Ascending aorta (tissue), 2 donors: ENCODE measurements around the gene WWC2. TPM values are rescaled to one million over a fixed set of nuclear protein-coding genes. Genes with fewer than 3 reads are reported as not detected.
"Not testable (repeated sequence)": the region's sequence is repeated elsewhere in the genome, so short reads cannot be mapped to it uniquely, and the experiment has no call there.

ENCODE experiments used
- DNase-seq, 2 donors: peaks; one replicate each; pipeline ENCODE4 v3.0.0-alpha.2; 2019; ENCODE audit warnings: low spot score in 2 of 2
- H3K27ac ChIP-seq, 2 donors: fragments of 200-600 bp; sonication (generic); one replicate each; pipeline ENCODE4 v1.5.1; 2016 to 2017; ENCODE audit warnings: mild to moderate bottlenecking in 1 of 2
- H3K27me3 ChIP-seq: fragments of 200-600 bp; sonication (generic); one replicate; pipeline ENCODE4 v1.5.1; 2017
- H3K36me3 ChIP-seq, 2 donors: fragments of 200-600 bp; sonication (generic); one replicate each; pipeline ENCODE4 v1.5.1; 2016
- H3K4me1 ChIP-seq, 2 donors: fragments of 200-600 bp; sonication (generic); one replicate each; pipeline ENCODE4 v1.5.1; 2016 to 2017; ENCODE audit warnings: mild to moderate bottlenecking in 1 of 2
- H3K4me3 ChIP-seq, 2 donors: fragments of 200-600 bp; sonication (generic); one replicate each; pipeline ENCODE4 v1.5.1; 2016 to 2017; ENCODE audit warnings: mild to moderate bottlenecking in 1 of 2
- H3K9me3 ChIP-seq, 2 donors: fragments of 200-600 bp; sonication (generic); one replicate each; pipeline ENCODE4 v1.5.1; 2016
- CTCF ChIP-seq, 3 experiments: fragments of 200-600 bp in 2 of 3; fragments of 450-650 bp in 1 of 3; sonication (generic) in 2 of 3; IDR thresholded peaks; one replicate each; pipeline ENCODE4 v1.5.1; 2016 to 2019; ENCODE audit warnings: antibody characterized with exemption in 3 of 3, mild to moderate bottlenecking in 1 of 3, moderate library complexity in 1 of 3
- intact Hi-C: fragments of 100-400 bp; cut with DNase I; formaldehyde crosslinking; loops from one replicate; pipeline ENCODE4 v1.15.1; 2023
- total RNA-seq: library from RNA; depleted of rRNA; stranded (reverse); fragments of >200 nt; gene quantifications from one replicate; pipeline ENCODE4 v1.1.0, GENCODE V29; 2016

WWC2 gene
- total RNA-seq, 1 donor from 2014 or later, result 3.8 TPM

GRCh38 chr4:183185018-183185417 lies 86.0 kb downstream of the WWC2 start:
- H3K4me1 ChIP-seq, result peaks cover 0 to 2% of the 10 kb centered on the region in 2 donors
- TF ChIP-seq CTCF (IDR thresholded peaks at IDR 0.05), result no peak

DNA sequence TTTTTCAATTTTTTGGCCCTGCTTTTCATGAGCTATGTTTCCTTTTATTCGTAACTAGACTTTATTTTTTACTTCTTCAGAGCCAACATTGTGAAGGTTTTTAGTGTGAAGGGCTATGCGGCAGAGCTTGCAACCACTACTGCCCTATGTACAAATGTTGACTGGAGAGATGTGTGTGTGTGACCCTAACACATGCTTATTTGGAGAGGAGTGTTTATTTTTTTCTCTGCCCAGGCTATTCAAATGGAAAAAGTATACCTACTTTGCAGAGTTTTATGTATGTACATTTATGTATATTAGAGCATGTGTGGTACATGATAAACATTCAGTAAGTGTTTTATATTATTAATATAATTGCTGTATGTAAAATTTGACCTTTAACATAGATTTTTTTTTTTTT lies 86.5 kb downstream of the WWC2 start:
- Histone ChIP-seq H3K4me1 (peaks cover 0 to 2% of the 10 kb centered on the region in 2 donors), H3K4me3 (no peak overlapping the region), H3K27me3 (no peaks in the 10 kb centered on the region), H3K27ac (no peak overlapping the region), H3K36me3 (no peaks in the 10 kb centered on the region), H3K9me3 (no peaks in the 10 kb centered on the region)
- no peak for TF ChIP-seq CTCF (IDR thresholded peaks at IDR 0.05)
- no peak for DNase-seq
- intact Hi-C loops, result no loop called here

More at GRCh38 chr4:183185018-183185417, 86.0 kb downstream of the WWC2 start:
- Histone ChIP-seq H3K36me3 (no peaks in the 10 kb centered on the region), H3K9me3 (no peaks in the 10 kb centered on the region), H3K27ac (no peak overlapping the region), H3K4me3 (no peak overlapping the region), H3K27me3 (no peaks in the 10 kb centered on the region)
- DNase-seq, result no peak
- intact Hi-C loops, result no loop called here

DNA sequence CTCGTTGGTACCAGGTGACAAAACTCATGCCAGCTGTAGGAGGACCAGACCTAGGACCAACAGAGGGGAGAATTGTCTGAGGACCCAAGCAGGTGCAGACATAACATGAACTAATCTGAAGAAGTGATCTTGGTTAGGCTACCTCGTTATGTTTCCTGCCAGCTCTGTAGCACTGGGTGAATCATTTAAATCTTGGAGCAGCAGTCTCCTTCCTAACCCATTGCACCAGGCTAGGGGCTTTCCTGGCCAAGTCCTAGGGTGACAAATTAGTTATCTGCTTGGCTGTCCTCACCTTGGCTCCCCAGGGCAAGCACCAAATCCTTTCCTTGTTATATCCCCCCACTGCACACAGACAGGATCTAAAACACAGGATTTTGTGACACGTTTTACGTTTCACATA lies 87.8 kb downstream of the WWC2 start:
- H3K9me3 ChIP-seq, result no peaks in the 10 kb centered on the region
- no peaks in the 10 kb centered on the region for H3K36me3 ChIP-seq
- peaks cover 0 to 2% of the 10 kb centered on the region in 2 donors for H3K4me1 ChIP-seq
- no peak for DNase-seq
- no peak for TF ChIP-seq CTCF (IDR thresholded peaks at IDR 0.05)
- H3K27ac ChIP-seq, result no peak overlapping the region
- H3K4me3 ChIP-seq, result no peak overlapping the region
- H3K27me3 ChIP-seq, result no peaks in the 10 kb centered on the region
- intact Hi-C loops, result no loop called here

- Histone ChIP-seq H3K27me3 (no peaks in the 10 kb centered on the region), H3K27ac (no peak overlapping the region), H3K4me1 (no peaks in the 10 kb centered on the region), H3K36me3 (peaks cover 0 to 3% of the 10 kb centered on the region in 2 donors), H3K9me3 (no peaks in the 10 kb centered on the region), H3K4me3 (no peak overlapping the region)
- TF ChIP-seq CTCF (IDR thresholded peaks at IDR 0.05), result no peak
- intact Hi-C loops, result no loop called here
- DNase-seq, result no peak
Measured at GRCh38 chr4:183190900-183191527, 92.0 kb downstream of the WWC2 start.

- Histone ChIP-seq H3K36me3 (peaks cover 0 to 9% of the 10 kb centered on the region in 2 donors), H3K9me3 (no peaks in the 10 kb centered on the region), H3K27ac (no peak overlapping the region), H3K27me3 (no peaks in the 10 kb centered on the region), H3K4me3 (no peak overlapping the region), H3K4me1 (no peaks in the 10 kb centered on the region)
- intact Hi-C loops, result no loop called here
- no peak for DNase-seq
- TF ChIP-seq CTCF (IDR thresholded peaks at IDR 0.05), result no peak
Measured at GRCh38 chr4:183191630-183192029, 92.6 kb downstream of the WWC2 start.

- no peaks in the 10 kb centered on the region for H3K9me3 ChIP-seq
- no peak overlapping the region for H3K27ac ChIP-seq
- DNase-seq, result no peak
- no peak for TF ChIP-seq CTCF (IDR thresholded peaks at IDR 0.05)
- no peaks in the 10 kb centered on the region for H3K27me3 ChIP-seq
- peaks cover 0 to 10% of the 10 kb centered on the region in 2 donors for H3K36me3 ChIP-seq
- H3K4me3 ChIP-seq, result no peak overlapping the region
- intact Hi-C loops, result no loop called here
- no peaks in the 10 kb centered on the region for H3K4me1 ChIP-seq
Measured at GRCh38 chr4:183192571-183192970, 93.5 kb downstream of the WWC2 start.

DNA sequence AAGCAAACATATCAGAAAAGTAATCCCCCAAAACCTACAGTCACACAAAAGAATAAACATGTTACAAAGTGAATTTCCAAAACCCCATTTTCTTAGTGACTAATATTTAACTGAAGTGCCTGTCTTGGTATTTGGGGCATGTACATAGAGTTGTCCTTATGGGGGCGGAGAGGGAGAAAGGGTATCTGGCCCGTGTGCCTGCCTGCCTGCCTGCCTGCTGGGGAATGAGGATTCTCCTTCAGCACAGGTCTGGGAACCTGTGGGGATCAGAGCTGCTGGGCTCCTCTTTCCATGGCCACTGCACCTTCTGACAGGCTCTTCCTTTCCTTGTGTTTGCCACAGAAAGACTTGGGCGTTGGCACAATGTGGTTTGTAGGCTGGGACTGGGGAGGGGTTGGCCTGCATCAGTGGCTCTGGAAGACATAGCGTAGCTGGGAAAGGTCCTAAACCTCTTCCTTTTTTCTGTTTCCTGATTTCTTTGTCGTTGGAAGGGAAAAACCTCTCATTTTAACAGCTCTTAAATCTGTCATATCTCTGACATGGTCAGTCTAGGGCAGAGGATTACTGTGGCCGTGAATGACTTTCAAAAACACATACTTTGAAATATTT lies 94.8 kb downstream of the WWC2 start:
- H3K27me3 ChIP-seq, intact Hi-C loops: not testable (repeated sequence)

More for the DNA sequence above, 94.8 kb downstream of the WWC2 start:
- not testable (repeated sequence) for H3K36me3 ChIP-seq, H3K9me3 ChIP-seq, H3K27ac ChIP-seq, H3K4me3 ChIP-seq, H3K4me1 ChIP-seq, DNase-seq
